Cardiac muscle cell (in vitro differentiated cells and primary cell): ENCODE data around the gene MIPOL1. TPM values are rescaled to one million over a fixed set of nuclear protein-coding genes. Genes with fewer than 3 reads are reported as not detected.

Source experiments
- DNase-seq, 2 donors: peaks; one replicate each; pipeline versions ENCODE4 v3.0.0 to v3.0.0-alpha.2; 2010 to 2017; ENCODE audit warnings: low read depth in 1 of 2, low spot score in 1 of 2
- H3K27ac ChIP-seq: fragments of 200-600 bp; sonication (generic); 2 replicates; pipeline ENCODE4 v1.5.1; 2016
- H3K27me3 ChIP-seq: fragments of 200-600 bp; sonication (generic); 2 replicates; pipeline ENCODE4 v1.6.0; 2016; ENCODE audit warnings: control low read depth
- H3K36me3 ChIP-seq: fragments of 200-600 bp; sonication (generic); 2 replicates; pipeline ENCODE4 v1.5.1; 2016; ENCODE audit warnings: control low read depth
- H3K4me1 ChIP-seq: fragments of 200-600 bp; sonication (generic); 2 replicates; pipeline ENCODE4 v1.8.1; 2017; ENCODE audit warnings: low read depth, mild to moderate bottlenecking, mixed run types
- H3K4me3 ChIP-seq: fragments of 200-600 bp; sonication (generic); 2 replicates; pipeline ENCODE4 v1.5.1; 2016; ENCODE audit warnings: mild to moderate bottlenecking
- H3K9me3 ChIP-seq: fragments of 200-600 bp; sonication (generic); 2 replicates; pipeline ENCODE4 v1.5.1; 2017; ENCODE audit warnings: low read depth, mild to moderate bottlenecking, control low read depth
- CTCF ChIP-seq: IDR thresholded peaks from 2 replicates; pipeline ENCODE4 v1.5.1; 2012; ENCODE audit warnings: low read depth, mild to moderate bottlenecking, low read length
- polyA plus RNA-seq: library from polyadenylated mRNA; unstranded; fragments of >200 nt; fragmentation: Nextera tagmentation; extraction: Ambion mirVana; gene quantifications from 2 replicates; pipeline ENCODE4 v1.2.1, GENCODE V29; 2016
- total RNA-seq: library from RNA; depleted of rRNA; stranded (reverse); fragments of >200 nt; gene quantifications from 2 replicates; pipeline ENCODE4 v1.2.3, GENCODE V29; 2016

MIPOL1 gene
- total and polyA plus RNA-seq, 2 experiments from 2014 or later, result 7.3 to 8.4 TPM

GRCh38 chr14:37253905-37254304 lies 56.2 kb downstream of the MIPOL1 start:
- Histone ChIP-seq H3K4me3 (no peak overlapping the region), H3K27ac (no peak overlapping the region), H3K9me3 (no peaks in the 10 kb centered on the region), H3K4me1 (no peaks in the 10 kb centered on the region), H3K36me3 (no peaks in the 10 kb centered on the region), H3K27me3 (no peaks in the 10 kb centered on the region)
- TF ChIP-seq CTCF, result no peak
- peak in 1 of 2 donors; percentile 82 for DNase-seq

GRCh38 chr14:37254411-37254947 lies 56.7 kb downstream of the MIPOL1 start:
- H3K4me3 ChIP-seq, result no peak overlapping the region
- no peak overlapping the region for H3K27ac ChIP-seq
- H3K36me3 ChIP-seq, result no peaks in the 10 kb centered on the region
- no peak for TF ChIP-seq CTCF
- H3K27me3 ChIP-seq, result no peaks in the 10 kb centered on the region
- no peaks in the 10 kb centered on the region for H3K9me3 ChIP-seq
- no peaks in the 10 kb centered on the region for H3K4me1 ChIP-seq
- DNase-seq, result no peak

DNA sequence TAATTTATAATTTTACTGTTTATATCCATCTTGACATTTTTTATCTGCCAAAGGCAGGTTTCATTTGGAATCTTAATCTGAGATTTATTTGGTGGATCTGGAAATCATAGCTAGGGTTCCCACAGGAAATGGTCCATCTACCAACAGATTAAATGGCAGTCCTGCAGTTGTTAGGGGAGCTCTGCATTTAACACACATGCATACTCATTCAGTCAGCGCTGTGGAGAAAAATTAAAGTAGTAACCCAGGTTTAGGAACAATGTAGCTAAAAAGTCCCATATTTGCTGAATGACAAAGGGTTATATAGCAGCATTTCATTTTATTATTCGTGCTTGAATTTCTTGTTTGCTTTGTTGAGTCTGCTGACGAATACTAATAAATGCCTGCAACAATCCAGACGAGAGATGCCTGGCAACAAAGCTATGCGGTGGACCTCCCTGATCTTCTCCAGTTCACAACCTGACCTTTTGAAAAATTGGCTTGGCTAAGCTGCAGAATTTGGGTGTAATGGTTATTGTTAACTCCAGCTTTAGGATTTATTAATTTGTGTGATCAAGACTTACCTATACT lies 59.8 kb downstream of the MIPOL1 start:
- no peaks in the 10 kb centered on the region for H3K4me1 ChIP-seq
- H3K27ac ChIP-seq, result no peak overlapping the region
- TF ChIP-seq CTCF, result no peak
- H3K4me3 ChIP-seq, result no peak overlapping the region
- H3K9me3 ChIP-seq, result no peaks in the 10 kb centered on the region
- no peaks in the 10 kb centered on the region for H3K36me3 ChIP-seq
- no peak for DNase-seq
- H3K27me3 ChIP-seq, result no peaks in the 10 kb centered on the region

- Histone ChIP-seq H3K9me3 (no peaks in the 10 kb centered on the region), H3K27ac (no peak overlapping the region), H3K27me3 (no peaks in the 10 kb centered on the region), H3K4me3 (no peak overlapping the region), H3K36me3 (no peaks in the 10 kb centered on the region), H3K4me1 (no peaks in the 10 kb centered on the region)
- no peak for DNase-seq
- no peak for TF ChIP-seq CTCF
Observed at GRCh38 chr14:37262649-37263048, 64.9 kb downstream of the MIPOL1 start.

DNA sequence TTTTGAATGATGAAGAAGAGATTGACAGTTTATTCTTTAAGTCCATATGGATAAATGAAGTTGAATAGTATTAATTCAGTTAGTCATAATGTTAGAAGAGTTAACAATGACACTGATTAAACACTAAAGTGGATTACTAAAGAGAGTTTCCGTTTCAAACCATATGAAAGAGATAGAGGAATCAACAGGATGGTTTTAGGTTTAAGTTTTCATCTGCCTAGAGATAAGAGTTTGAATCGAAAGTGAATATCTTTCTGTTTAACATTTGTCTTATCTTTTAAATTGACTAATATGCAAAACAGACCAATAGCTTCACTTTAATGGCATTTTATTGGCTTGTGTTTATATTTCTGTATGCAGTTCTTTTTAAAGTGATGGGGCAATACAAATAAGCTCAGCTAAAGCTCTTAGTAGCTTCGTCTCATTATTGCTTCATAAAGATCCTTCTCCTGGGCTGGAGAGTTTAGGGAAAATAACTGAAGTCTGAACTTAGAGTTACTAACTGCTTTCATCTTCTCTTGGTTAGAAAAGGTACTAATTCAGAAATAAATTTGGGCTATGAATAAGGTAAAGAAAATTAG lies 66.0 kb downstream of the MIPOL1 start:
- Histone ChIP-seq H3K36me3 (no peaks in the 10 kb centered on the region), H3K27me3 (no peaks in the 10 kb centered on the region)

More for the DNA sequence above, 66.0 kb downstream of the MIPOL1 start:
- peak in 1 of 2 donors; percentile 30 for DNase-seq
- Histone ChIP-seq H3K9me3 (no peaks in the 10 kb centered on the region), H3K27ac (no peak overlapping the region), H3K4me3 (no peak overlapping the region), H3K4me1 (no peaks in the 10 kb centered on the region)
- no peak for TF ChIP-seq CTCF
